ENCODE measurements around the gene CHMP3. TPM values are rescaled to one million over a fixed set of nuclear protein-coding genes. Genes with fewer than 3 reads are reported as not detected.
A peak's percentile ranks its signal among the peaks of the same experiment; 100 is the strongest.
"Not testable (repeated sequence)": the region's sequence is repeated elsewhere in the genome, so short reads cannot be mapped to it uniquely, and the experiment has no call there.

Gene CHMP3
- total RNA-seq, 5 donors from 2014 or later (not counting 1 experiment from before 2014, with no cell fraction given), result 65.0 to 82.5 (median 68.5) TPM

- Mint-ChIP-seq H3K27ac (no peak overlapping the region), H3K27me3 (no peaks in the 10 kb centered on the region), H3K36me3 (peaks cover 68% of the 10 kb centered on the region), H3K9me3 (peaks cover 0 to 5% (median 0%) of the 10 kb centered on the region in 3 donors), H3K4me1 (peaks cover 0 to 11% (median 8%) of the 10 kb centered on the region in 3 donors), H3K4me3 (no peak overlapping the region)
- Histone ChIP-seq H3K9me3 (no peaks in the 10 kb centered on the region), H3K4me3 (ENCODE audit: control insufficient read depth in 1 of 2, extremely low read depth in 1 of 2, low read length in 1 of 2) (no peak overlapping the region), H3K27ac (ENCODE audit: low read length) (no peak overlapping the region), H3K36me3 (ENCODE audit: control insufficient read depth in 2 of 2, extremely low read depth in 1 of 2, insufficient read depth in 1 of 2, low read length in 1 of 2) (peaks cover 5 to 63% of the 10 kb centered on the region in 2 donors), H3K4me1 (ENCODE audit: control insufficient read depth in 1 of 2, extremely low read depth in 1 of 2, insufficient read depth in 2 of 2, low read length in 2 of 2) (no peaks in the 10 kb centered on the region), H3K27me3 (replicated peaks in 1 of 2; ENCODE audit: control insufficient read depth in 2 of 2, extremely low read depth in 1 of 2, insufficient read depth in 2 of 2, low read length in 1 of 2) (no peaks in the 10 kb centered on the region)
- ChIA-PET POLR2A (no interaction called here), CTCF (no interaction called here)
- WGBS (ENCODE audit: insufficient coverage), result 100% methylated on average over 2 of the region's 7 CpGs
- no peak for ATAC-seq (replicated peaks in 1 of 4)
- DNase-seq, result no peak
Measured at GRCh38 chr2:86507600-86507999, 55.6 kb downstream of the CHMP3 start.

- H3K27me3 ChIP-seq (replicated peaks in 1 of 2; ENCODE audit: control insufficient read depth in 2 of 2, extremely low read depth in 1 of 2, insufficient read depth in 2 of 2, low read length in 1 of 2), result no peaks in the 10 kb centered on the region
- peaks cover 12 to 18% (median 12%) of the 10 kb centered on the region in 3 donors for H3K4me1 Mint-ChIP-seq
- H3K36me3 Mint-ChIP-seq, result peaks cover 95% of the 10 kb centered on the region
- ChIA-PET CTCF (no interaction called here), POLR2A (interaction anchor here in 1 of 2 donors (0.5 kb wide), 1 partner anchor 52 kb away, joined by 3 read pairs; no protein-coding TSS in a partner anchor)
- no peaks in the 10 kb centered on the region for H3K9me3 ChIP-seq
- no peaks in the 10 kb centered on the region for H3K27me3 Mint-ChIP-seq
- ATAC-seq (replicated peaks in 1 of 4) (no peak), DNase-seq (no peak)
- peaks cover 13 to 42% (median 20%) of the 10 kb centered on the region in 3 donors for H3K9me3 Mint-ChIP-seq
- no peak overlapping the region for H3K4me3 Mint-ChIP-seq
- no peak overlapping the region for H3K4me3 ChIP-seq (ENCODE audit: control insufficient read depth in 1 of 2, extremely low read depth in 1 of 2, low read length in 1 of 2)
- H3K4me1 ChIP-seq (ENCODE audit: control insufficient read depth in 1 of 2, extremely low read depth in 1 of 2, insufficient read depth in 2 of 2, low read length in 2 of 2), result no peaks in the 10 kb centered on the region
- H3K27ac ChIP-seq (ENCODE audit: low read length), result no peak overlapping the region
- H3K27ac Mint-ChIP-seq, result peak overlapping the region in 1 of 2 donors; percentile 6
- WGBS (ENCODE audit: insufficient coverage), result 100% methylated on average over 1 of the region's 2 CpGs
- H3K36me3 ChIP-seq (ENCODE audit: control insufficient read depth in 2 of 2, extremely low read depth in 1 of 2, insufficient read depth in 1 of 2, low read length in 1 of 2), result peaks cover 12 to 67% of the 10 kb centered on the region in 2 donors
Measured at GRCh38 chr2:86500325-86501083, 62.7 kb downstream of the CHMP3 start.

DNA sequence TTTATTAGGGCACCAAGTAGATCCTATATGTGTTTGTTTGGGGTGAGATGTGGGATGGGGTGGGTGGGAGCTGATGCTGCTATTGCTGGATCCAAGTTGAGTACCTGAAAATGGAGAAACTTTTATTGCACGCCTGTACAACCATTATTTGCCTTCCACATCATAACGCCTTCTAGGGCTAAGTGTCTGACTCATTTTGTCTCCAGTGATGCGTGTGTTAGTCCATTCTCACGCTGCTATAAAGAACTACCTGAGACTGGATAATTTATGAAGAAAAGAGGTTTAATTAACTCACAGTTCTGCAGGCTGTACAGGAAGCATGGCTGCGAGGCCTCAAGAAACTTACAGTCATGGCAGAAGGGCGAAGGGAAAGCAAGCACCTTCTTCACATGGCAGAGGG, 63.9 kb downstream of the CHMP3 start:
- DNase-seq (no peak), ATAC-seq (replicated peaks in 1 of 4) (no peak)
- H3K27ac ChIP-seq (ENCODE audit: low read length), result no peak overlapping the region
- no peaks in the 10 kb centered on the region for H3K27me3 ChIP-seq (replicated peaks in 1 of 2; ENCODE audit: control insufficient read depth in 2 of 2, extremely low read depth in 1 of 2, insufficient read depth in 2 of 2, low read length in 1 of 2)
- POLR2A ChIA-PET, result interaction anchor here in 1 of 2 donors (0.6 kb wide), 1 partner anchor 72 kb away, joined by 4 read pairs; no protein-coding TSS in a partner anchor
- H3K27me3 Mint-ChIP-seq, result no peaks in the 10 kb centered on the region
- peaks cover 13 to 26% (median 19%) of the 10 kb centered on the region in 3 donors for H3K4me1 Mint-ChIP-seq
- CTCF ChIA-PET, result no interaction called here
- H3K4me3 ChIP-seq (ENCODE audit: control insufficient read depth in 1 of 2, extremely low read depth in 1 of 2, low read length in 1 of 2), result no peak overlapping the region
- no peak overlapping the region for H3K27ac Mint-ChIP-seq
- peaks cover 10 to 64% of the 10 kb centered on the region in 2 donors for H3K36me3 ChIP-seq (ENCODE audit: control insufficient read depth in 2 of 2, extremely low read depth in 1 of 2, insufficient read depth in 1 of 2, low read length in 1 of 2)
- no CpG with 5 or more reads among the region's 6 CpGs for WGBS (ENCODE audit: insufficient coverage)
- H3K9me3 ChIP-seq, result no peaks in the 10 kb centered on the region
- peaks cover 96% of the 10 kb centered on the region for H3K36me3 Mint-ChIP-seq
- no peaks in the 10 kb centered on the region for H3K4me1 ChIP-seq (ENCODE audit: control insufficient read depth in 1 of 2, extremely low read depth in 1 of 2, insufficient read depth in 2 of 2, low read length in 2 of 2)
- no peak overlapping the region for H3K4me3 Mint-ChIP-seq
- peaks cover 13 to 43% (median 20%) of the 10 kb centered on the region in 3 donors for H3K9me3 Mint-ChIP-seq

- DNase-seq (no peak), ATAC-seq (replicated peaks in 1 of 4) (no peak)
Measured at GRCh38 chr2:86498468-86499260, 64.6 kb downstream of the CHMP3 start.

GRCh38 chr2:86496391-86496790, 66.9 kb downstream of the CHMP3 start:
- no CpG with 5 or more reads among the region's 3 CpGs for WGBS (ENCODE audit: insufficient coverage)
- H3K4me3 ChIP-seq (ENCODE audit: control insufficient read depth in 1 of 2, extremely low read depth in 1 of 2, low read length in 1 of 2); H3K27ac ChIP-seq (ENCODE audit: low read length); H3K4me3 Mint-ChIP-seq; ATAC-seq (replicated peaks in 1 of 4); H3K9me3 ChIP-seq; H3K27me3 Mint-ChIP-seq; DNase-seq; POLR2A ChIA-PET; CTCF ChIA-PET; H3K4me1 ChIP-seq (ENCODE audit: control insufficient read depth in 1 of 2, extremely low read depth in 1 of 2, insufficient read depth in 2 of 2, low read length in 2 of 2); H3K27me3 ChIP-seq (replicated peaks in 1 of 2; ENCODE audit: control insufficient read depth in 2 of 2, extremely low read depth in 1 of 2, insufficient read depth in 2 of 2, low read length in 1 of 2): not testable (repeated sequence)
- H3K36me3 ChIP-seq (ENCODE audit: control insufficient read depth in 2 of 2, extremely low read depth in 1 of 2, insufficient read depth in 1 of 2, low read length in 1 of 2), result peaks cover 13 to 73% of the 10 kb centered on the region in 2 donors
- H3K36me3 Mint-ChIP-seq, result peaks cover 88% of the 10 kb centered on the region
- peaks cover 10 to 29% (median 17%) of the 10 kb centered on the region in 3 donors for H3K9me3 Mint-ChIP-seq
- peak overlapping the region in 1 of 2 donors; percentile 58 for H3K27ac Mint-ChIP-seq
- peaks cover 13 to 29% (median 25%) of the 10 kb centered on the region in 3 donors for H3K4me1 Mint-ChIP-seq

More at GRCh38 chr2:86498468-86499260, 64.6 kb downstream of the CHMP3 start:
- H3K27ac Mint-ChIP-seq, result peak overlapping the region in 1 of 2 donors; percentile 22
- Histone ChIP-seq H3K4me1 (ENCODE audit: control insufficient read depth in 1 of 2, extremely low read depth in 1 of 2, insufficient read depth in 2 of 2, low read length in 2 of 2) (no peaks in the 10 kb centered on the region), H3K27ac (ENCODE audit: low read length) (no peak overlapping the region), H3K27me3 (replicated peaks in 1 of 2; ENCODE audit: control insufficient read depth in 2 of 2, extremely low read depth in 1 of 2, insufficient read depth in 2 of 2, low read length in 1 of 2) (no peaks in the 10 kb centered on the region), H3K36me3 (ENCODE audit: control insufficient read depth in 2 of 2, extremely low read depth in 1 of 2, insufficient read depth in 1 of 2, low read length in 1 of 2) (peaks cover 10 to 68% of the 10 kb centered on the region in 2 donors), H3K9me3 (no peaks in the 10 kb centered on the region), H3K4me3 (ENCODE audit: control insufficient read depth in 1 of 2, extremely low read depth in 1 of 2, low read length in 1 of 2) (no peak overlapping the region)
- no peak overlapping the region for H3K4me3 Mint-ChIP-seq
- H3K36me3 Mint-ChIP-seq, result peaks cover 97% of the 10 kb centered on the region
- POLR2A ChIA-PET, result interaction anchor here in 1 of 2 donors (0.6 kb wide), 2 partner anchors 73 to 110 kb away, joined by 4 to 7 read pairs; no protein-coding TSS in a partner anchor
- WGBS (ENCODE audit: insufficient coverage), result 100% methylated on average over 1 of the region's 3 CpGs
- peaks cover 13 to 29% (median 22%) of the 10 kb centered on the region in 3 donors for H3K4me1 Mint-ChIP-seq
- CTCF ChIA-PET, result no interaction called here
- no peaks in the 10 kb centered on the region for H3K27me3 Mint-ChIP-seq
- H3K9me3 Mint-ChIP-seq, result peaks cover 13 to 43% (median 20%) of the 10 kb centered on the region in 3 donors

GRCh38 chr2:86492048-86492453, 71.2 kb downstream of the CHMP3 start:
- ChIA-PET CTCF (interaction anchor here in 1 of 2 donors (0.6 kb wide), 1 partner anchor 137 kb away, joined by 3 read pairs; no protein-coding TSS in a partner anchor), POLR2A (interaction anchor here in 1 of 2 donors (0.6 kb wide), 1 partner anchor 24 kb away, joined by 3 read pairs; no protein-coding TSS in a partner anchor)
- no CpG with 5 or more reads among the region's 1 CpG for WGBS (ENCODE audit: insufficient coverage)
- H3K4me3 Mint-ChIP-seq, result no peak overlapping the region
- no peaks in the 10 kb centered on the region for H3K27me3 Mint-ChIP-seq
- no peak for ATAC-seq (replicated peaks in 1 of 4)
- H3K36me3 Mint-ChIP-seq, result peaks cover 84% of the 10 kb centered on the region
- Histone ChIP-seq H3K9me3 (no peaks in the 10 kb centered on the region), H3K36me3 (ENCODE audit: control insufficient read depth in 2 of 2, extremely low read depth in 1 of 2, insufficient read depth in 1 of 2, low read length in 1 of 2) (peaks cover 23 to 84% of the 10 kb centered on the region in 2 donors), H3K4me1 (ENCODE audit: control insufficient read depth in 1 of 2, extremely low read depth in 1 of 2, insufficient read depth in 2 of 2, low read length in 2 of 2) (no peaks in the 10 kb centered on the region), H3K4me3 (ENCODE audit: control insufficient read depth in 1 of 2, extremely low read depth in 1 of 2, low read length in 1 of 2) (no peak overlapping the region), H3K27me3 (replicated peaks in 1 of 2; ENCODE audit: control insufficient read depth in 2 of 2, extremely low read depth in 1 of 2, insufficient read depth in 2 of 2, low read length in 1 of 2) (no peaks in the 10 kb centered on the region), H3K27ac (ENCODE audit: low read length) (no peak overlapping the region)
- H3K27ac Mint-ChIP-seq, result peak overlapping the region in 1 of 2 donors; percentile 68
- no peak for DNase-seq
- peaks cover 13 to 23% (median 23%) of the 10 kb centered on the region in 3 donors for H3K4me1 Mint-ChIP-seq
- H3K9me3 Mint-ChIP-seq, result peaks cover 0 to 5% (median 0%) of the 10 kb centered on the region in 3 donors
